GM19023 (cell line): ENCODE results near the gene RIPOR2.
"Not testable (repeated sequence)": the region's sequence is repeated elsewhere in the genome, so short reads cannot be mapped to it uniquely, and the experiment has no call there.

Experiments used
- ATAC-seq: cut with Tn5 transposase; IDR thresholded peaks from one replicate; pipeline ENCODE4 v1.9.1; 2021; ENCODE audit warnings: mild to moderate bottlenecking, moderate library complexity; ENCODE audit not compliant: unreplicated experiment

Gene RIPOR2

DNA sequence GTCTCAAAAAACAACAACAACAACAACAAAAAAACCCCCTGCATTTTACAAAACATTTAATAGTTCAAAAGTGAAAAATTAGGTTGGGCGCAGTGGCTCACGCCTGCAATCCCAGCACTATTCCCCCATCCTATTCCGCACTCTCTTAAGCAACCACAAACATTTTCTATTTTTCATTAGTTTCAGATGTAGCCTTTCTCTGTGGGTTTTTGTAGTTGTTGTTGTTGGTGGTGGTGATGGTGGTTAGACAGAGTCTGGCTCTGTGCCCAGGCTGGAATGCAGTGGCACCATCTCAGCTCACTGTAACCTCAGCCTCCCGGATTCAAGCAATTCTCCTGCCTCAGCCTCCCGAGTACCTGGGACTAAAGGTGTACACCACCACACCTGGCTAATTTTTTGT lies 167.4 kb downstream of the RIPOR2 start:
- no peak for ATAC-seq

DNA sequence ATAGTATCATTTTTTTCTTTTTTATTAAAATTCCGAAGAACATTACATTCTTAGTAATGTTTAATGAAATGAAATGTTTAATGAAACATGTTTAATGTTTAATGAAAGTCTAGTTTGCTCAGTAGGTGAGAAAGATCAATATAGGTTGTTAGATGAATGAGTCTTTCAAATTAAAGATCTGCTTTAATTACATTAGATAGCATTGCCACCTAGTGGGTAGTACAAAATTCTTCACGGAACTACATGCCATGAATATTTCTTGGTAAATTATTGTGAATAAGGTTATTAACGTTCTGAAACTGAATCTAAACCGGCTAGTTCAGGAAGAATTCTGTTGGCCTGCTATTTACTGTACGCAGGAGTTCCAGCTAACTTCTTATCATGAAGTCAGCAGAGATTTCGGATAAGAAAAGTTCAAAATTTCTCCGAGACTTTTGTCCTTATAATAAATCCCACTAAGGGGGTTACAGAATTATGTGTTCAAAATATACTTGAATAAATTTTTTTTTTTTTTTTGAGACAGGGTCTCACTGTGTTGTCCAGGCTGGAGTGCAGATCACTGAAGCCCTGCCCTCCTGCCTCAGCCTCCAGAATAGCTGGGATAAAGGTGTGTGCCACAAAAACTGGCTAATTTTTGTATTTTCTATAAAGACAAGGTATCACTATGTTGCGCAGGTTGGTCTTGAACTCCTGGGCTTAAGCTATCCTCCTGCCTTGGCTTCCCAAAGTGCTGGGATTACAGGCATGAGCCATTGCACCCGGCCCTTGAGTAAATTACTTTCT lies 168.9 kb downstream of the RIPOR2 start:
- no peak for ATAC-seq

DNA sequence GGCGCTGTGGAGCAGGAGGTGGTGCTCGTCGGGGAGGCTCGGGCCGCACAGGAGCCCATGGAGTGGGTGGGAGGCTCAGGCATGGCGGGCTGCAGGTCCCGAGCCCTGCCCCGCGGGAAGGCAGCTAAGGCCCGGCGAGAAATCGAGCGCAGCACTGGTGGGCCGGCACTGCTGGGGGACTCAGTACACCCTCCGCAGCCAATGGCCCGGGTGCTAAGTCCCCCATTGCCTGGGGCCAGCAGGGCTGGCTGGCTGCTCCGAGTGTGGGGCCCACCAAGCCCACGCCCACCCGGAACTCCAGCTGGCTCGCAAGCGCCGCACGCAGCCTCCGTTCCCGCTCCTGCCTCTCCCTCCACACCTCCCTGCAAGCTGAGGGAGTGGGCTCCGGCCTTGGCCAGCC lies 169.8 kb downstream of the RIPOR2 start:
- ATAC-seq: not testable (repeated sequence)

DNA sequence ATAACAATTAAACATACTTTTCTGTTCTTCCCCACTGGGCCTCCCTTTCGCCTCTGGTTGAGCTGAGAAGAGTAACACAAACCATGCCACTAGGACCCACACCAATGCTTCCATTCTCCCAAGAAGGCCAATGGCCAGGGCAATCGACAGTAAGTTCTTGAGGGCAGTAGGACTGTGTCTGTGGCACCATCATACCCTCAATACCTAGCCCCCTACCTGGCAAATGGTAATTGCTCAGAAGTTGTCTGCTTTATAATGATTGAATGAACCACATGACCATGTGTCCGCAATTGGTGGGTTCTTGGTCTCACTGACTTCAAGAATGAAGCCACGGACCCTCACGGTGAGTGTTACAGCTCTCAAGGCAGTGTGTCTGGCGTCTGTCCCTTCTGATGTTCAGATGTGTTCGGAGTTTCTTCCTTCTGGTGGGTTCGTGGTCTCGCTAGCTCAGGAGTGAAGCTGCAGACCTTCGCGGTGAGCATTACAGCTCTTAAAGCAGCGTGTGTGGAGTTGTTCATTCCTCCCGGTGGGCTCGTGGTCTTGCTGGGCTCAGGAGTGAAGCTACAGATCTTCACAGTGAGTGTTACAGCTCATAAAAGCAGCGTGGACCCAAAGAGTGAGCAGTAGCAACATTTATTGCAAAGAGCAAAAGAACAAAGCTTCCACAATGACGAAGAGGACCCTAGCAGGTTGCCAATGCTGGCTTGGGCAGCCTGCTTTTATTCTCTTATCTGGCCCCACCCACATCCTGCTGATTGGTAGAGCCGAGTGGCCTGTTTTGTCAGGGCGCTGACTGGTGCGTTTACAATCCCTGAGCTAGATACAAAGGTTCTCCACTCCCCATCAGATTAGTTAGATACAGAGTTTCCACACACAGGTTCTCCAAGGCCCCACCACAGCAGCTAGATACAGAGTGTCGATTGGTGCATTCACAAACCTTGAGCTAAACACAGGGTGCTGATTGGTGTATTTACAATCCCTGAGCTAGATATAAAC lies 170.6 kb downstream of the RIPOR2 start:
- not testable (repeated sequence) for ATAC-seq

DNA sequence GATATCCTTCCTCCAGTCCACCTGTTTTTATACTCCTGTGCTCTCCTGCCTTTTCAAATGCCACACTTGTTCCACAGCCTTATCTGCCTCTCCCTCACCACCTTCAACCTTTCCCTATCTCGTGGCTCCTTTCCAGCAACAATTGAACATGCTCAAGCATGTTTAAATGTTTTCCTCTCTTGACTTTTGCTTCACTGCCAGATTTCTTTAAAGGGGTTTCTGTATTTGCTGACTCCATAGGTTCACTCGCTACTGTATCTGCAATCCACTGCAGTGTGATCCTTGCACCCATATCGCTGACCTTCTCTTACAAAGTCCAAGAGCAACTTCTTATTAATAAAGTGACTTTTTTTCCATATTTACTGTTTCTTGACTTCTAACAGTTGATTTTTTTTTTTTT lies 172.2 kb downstream of the RIPOR2 start:
- no peak for ATAC-seq

DNA sequence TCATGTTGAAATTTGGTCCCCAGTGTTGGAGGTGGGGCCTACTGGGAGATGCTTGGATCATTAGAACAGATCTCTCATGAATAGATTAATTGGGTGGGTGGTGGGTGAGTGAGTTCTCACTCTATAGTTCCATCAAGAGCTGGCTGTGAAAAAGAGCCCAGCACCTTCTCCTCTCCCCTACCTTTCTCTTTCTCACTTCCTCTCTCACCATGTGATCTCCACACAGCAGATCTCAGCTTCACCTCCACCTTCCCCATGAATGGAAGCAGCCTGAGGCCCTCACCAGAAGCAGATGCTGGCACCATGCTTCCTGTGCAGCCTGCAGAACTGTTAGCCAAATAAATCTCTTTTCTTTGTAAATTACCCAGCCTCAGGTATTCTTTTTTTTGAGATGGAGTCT lies 173.9 kb downstream of the RIPOR2 start:
- ATAC-seq: no peak

DNA sequence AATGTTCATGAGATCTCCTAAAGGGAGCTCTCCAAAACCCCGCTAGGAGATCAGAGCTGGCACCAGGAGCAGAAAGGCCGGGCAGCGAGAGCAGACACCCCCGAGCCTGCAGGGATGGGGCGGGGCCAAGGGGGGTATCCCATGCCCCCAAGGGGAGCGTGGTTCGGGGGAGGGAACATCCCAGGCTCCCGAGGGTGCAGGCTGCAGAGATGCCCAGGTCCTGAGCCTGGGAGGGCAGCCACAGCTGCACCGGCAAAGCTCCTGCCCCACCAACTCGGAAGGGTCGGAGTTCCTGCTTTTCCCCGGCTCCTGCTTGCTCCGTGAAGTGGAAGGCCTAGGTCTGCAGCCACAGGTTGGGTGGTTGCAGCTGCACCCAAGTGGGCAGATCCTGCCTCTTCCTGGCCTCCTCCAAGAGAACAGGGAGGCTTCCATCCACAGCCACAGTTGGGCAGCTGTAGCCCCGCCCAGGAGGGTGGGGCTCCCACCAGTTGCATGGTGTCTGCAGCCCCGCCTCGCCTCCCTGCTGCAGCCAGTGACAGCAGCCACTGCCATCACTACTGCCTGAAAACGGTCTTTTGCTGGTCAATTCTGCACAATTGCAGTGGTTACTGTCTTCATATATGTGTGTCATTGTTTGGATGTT lies 174.4 kb downstream of the RIPOR2 start:
- ATAC-seq: no peak

DNA sequence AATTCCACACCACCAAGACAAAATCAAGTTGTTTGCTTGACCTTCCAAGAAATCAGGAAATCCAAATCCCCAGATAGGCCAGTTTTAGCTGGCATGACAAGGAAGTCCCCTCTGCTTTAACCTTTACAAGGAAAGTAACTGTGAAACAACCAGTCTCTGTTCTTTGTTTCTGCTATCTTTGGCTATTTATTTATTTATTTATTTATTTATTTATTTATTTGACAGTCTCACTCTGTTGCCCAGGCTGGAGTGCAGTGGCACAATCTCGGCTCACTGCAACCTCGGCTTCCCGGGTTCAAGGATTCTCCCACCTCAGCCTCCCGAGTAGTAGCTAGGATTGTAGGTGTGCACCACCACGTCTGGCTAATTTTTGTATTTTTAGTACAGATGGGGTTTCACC lies 175.6 kb downstream of the RIPOR2 start:
- no peak for ATAC-seq

DNA sequence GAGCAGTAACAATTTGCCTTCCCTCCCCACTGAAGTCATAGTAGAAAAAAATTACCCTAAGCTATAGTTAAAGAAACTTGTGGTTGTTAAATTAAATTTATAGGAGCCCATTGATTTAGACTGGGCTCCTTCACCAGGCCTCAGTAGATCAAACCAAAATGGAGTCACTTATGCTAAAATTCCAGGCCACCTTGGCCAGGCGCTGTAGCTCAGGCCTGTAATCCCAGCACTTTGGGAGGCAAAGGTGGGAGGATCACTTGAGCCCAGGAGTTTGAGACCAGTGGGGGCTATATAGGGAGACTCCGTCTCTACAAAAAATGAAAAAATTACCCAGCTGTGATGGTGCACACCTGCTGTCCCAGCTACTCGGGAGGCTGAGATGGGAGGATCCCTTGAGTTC lies 176.0 kb downstream of the RIPOR2 start:
- ATAC-seq: no peak

DNA sequence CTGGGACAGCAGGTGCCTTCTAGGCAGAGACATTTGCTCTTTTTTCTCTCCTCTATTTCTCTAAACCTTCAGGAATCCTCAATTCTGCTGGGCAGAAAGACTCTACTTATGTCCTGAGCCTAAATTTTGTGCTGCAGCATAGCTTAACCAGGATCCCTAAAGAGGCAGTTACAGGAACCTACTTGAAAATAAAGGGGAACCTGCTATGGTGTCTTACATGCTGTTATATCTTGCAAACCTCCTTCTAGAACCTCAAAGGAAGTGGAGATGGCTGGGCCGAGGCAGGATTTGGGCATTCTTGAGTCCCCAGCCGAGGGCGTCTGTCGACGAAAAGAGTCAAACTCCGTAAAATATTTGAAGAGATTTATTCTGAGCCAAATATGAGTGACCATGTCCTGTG lies 178.1 kb downstream of the RIPOR2 start:
- no peak for ATAC-seq

DNA sequence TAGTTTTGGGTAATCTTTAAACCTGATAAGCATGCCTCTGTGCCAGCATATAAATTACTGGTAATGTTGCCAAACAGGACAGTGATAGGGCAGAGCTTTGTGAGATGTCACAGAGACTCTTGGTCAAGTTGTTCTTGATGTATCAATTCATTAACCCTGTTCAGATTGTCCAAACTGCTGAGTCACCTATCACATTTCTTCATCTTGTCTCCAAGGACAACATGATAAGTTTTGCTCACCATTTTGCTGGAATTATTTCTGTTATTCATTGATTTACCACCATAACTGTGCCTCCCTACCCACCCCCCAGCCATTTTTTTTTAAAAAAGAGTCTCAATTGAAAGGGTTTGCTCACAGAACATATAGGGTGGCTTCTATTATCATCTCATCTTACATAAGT lies 180.5 kb downstream of the RIPOR2 start:
- ATAC-seq: no peak

DNA sequence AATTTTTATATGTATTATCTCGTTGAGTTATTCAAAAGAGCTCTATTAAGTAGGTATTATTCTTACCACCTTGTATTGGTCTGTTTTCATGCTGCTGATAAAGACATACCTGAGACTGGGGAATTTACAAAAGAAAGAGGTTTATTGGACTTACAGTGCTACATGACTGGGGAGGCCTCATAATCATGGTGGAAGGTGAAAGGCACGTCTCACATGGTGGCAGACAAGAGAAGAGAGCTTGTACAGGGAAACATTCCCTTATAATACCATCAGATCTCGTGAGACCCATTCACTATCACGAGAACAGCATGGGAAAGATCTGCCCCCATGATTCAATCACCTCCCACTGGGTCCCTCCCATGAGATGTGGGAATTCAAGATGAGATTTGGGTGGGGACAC lies 181.4 kb downstream of the RIPOR2 start:
- not testable (repeated sequence) for ATAC-seq
